Esophagus squamous epithelium (tissue), 5 donors: ENCODE results near the gene CECR2. TPM values are rescaled to one million over a fixed set of nuclear protein-coding genes. Genes with fewer than 3 reads are reported as not detected.

Experiments used
- DNase-seq: peaks from one replicate; lab custom pipeline; 2025; lab: John Stamatoyannopoulos, UW
- H3K27ac ChIP-seq, 4 donors: fragments of 200-600 bp; sonication (generic); one replicate each; pipeline ENCODE4 v1.5.1; 2016 to 2019; ENCODE audit warnings: mild to moderate bottlenecking in 1 of 4
- H3K27me3 ChIP-seq, 4 donors: fragments of 200-600 bp; sonication (generic); 1 replicate in 3 of 4; 2 replicates in 1 of 4; pipeline versions ENCODE4 v1.5.1 to v1.6.0; 2017 to 2021; ENCODE audit warnings: antibody characterized with exemption in 1 of 4
- H3K36me3 ChIP-seq, 3 donors: fragments of 200-600 bp; sonication (generic); one replicate each; pipeline ENCODE4 v1.5.1; 2016 to 2019
- H3K4me1 ChIP-seq, 3 donors: fragments of 200-600 bp; sonication (generic); one replicate each; pipeline ENCODE4 v1.5.1; 2017 to 2019
- H3K4me3 ChIP-seq, 4 donors: fragments of 200-600 bp; sonication (generic); 1 replicate in 3 of 4; 2 replicates in 1 of 4; pipeline ENCODE4 v1.5.1; 2016 to 2019; ENCODE audit warnings: mild to moderate bottlenecking in 2 of 4, moderate library complexity in 1 of 4
- H3K9me3 ChIP-seq, 3 donors: fragments of 200-600 bp; sonication (generic); one replicate each; pipeline ENCODE4 v1.5.1; 2016 to 2019
- CTCF ChIP-seq, 6 experiments: fragments of 450-650 bp in 4 of 6; fragments of 200-600 bp in 2 of 6; sonication (generic) in 2 of 6; IDR thresholded peaks; one replicate each; pipeline ENCODE4 v1.5.1; 2016 to 2019; ENCODE audit warnings: antibody characterized with exemption in 6 of 6, mild to moderate bottlenecking in 4 of 6, moderate library complexity in 4 of 6
- POLR2A ChIP-seq, 4 donors: fragments of 450-650 bp; IDR thresholded peaks; one replicate each; pipeline ENCODE4 v1.6.1; 2017; ENCODE audit warnings: antibody characterized with exemption in 4 of 4, mild to moderate bottlenecking in 4 of 4, moderate library complexity in 3 of 4
- WGBS, 2 donors: methylation state at CpG; one replicate each; pipeline ENCODE4 v1.1.5; 2018; 5-methylcytosine and 5-hydroxymethylcytosine counted together
- intact Hi-C: fragments of 100-400 bp; cut with DNase I; formaldehyde crosslinking; loops from one replicate; pipeline ENCODE4 v1.15.0; 2022
- total RNA-seq, 4 donors: library from RNA; depleted of rRNA; stranded (reverse); fragments of >200 nt; gene quantifications; one replicate each; pipeline ENCODE4 v1.1.0, GENCODE V29; 2016
- donor health status: DM: yes; HTN: yes; CAD: no.

The CECR2 gene
- total RNA-seq, 4 donors from 2014 or later, result 0.13 to 0.57 (median 0.26) TPM

- H3K4me1 ChIP-seq, result no peaks in the 10 kb centered on the region
- no peak overlapping the region for H3K27ac ChIP-seq
- no peaks in the 10 kb centered on the region for H3K36me3 ChIP-seq
- H3K27me3 ChIP-seq, result no peaks in the 10 kb centered on the region
- intact Hi-C loops, result no loop called here
- no peak for DNase-seq
- H3K4me3 ChIP-seq, result no peak overlapping the region
- WGBS, 2 donors, result 53 to 60% methylated on average over 4 to 6 of the region's 6 CpGs
- H3K9me3 ChIP-seq, result no peaks in the 10 kb centered on the region
- TF ChIP-seq POLR2A (IDR thresholded peaks at IDR 0.05) (no peak), CTCF (IDR thresholded peaks at IDR 0.05) (no peak)
Observed at GRCh38 chr22:17489101-17489500, 119.8 kb downstream of the CECR2 start.

- no peaks in the 10 kb centered on the region for H3K27me3 ChIP-seq
- DNase-seq, result no peak
- 80% methylated on average over 9 of the region's 9 CpGs for WGBS, 2 donors
- no peak overlapping the region for H3K4me3 ChIP-seq
- TF ChIP-seq POLR2A (IDR thresholded peaks at IDR 0.05) (no peak), CTCF (IDR thresholded peaks at IDR 0.05) (no peak)
- intact Hi-C loops, result no loop called here
- H3K4me1 ChIP-seq, result no peaks in the 10 kb centered on the region
- no peaks in the 10 kb centered on the region for H3K36me3 ChIP-seq
- no peak overlapping the region for H3K27ac ChIP-seq
- H3K9me3 ChIP-seq, result no peaks in the 10 kb centered on the region
Observed at GRCh38 chr22:17491090-17491640, 121.9 kb downstream of the CECR2 start.

GRCh38 chr22:17492247-17492646, 123.0 kb downstream of the CECR2 start:
- intact Hi-C loops, result no loop called here
- WGBS, 2 donors, result 58 to 62% methylated on average over 3 of the region's 3 CpGs

GRCh38 chr22:17493419-17493981, 124.2 kb downstream of the CECR2 start:
- WGBS, 2 donors, result 89 to 95% methylated on average over 3 of the region's 3 CpGs
- intact Hi-C loops, result no loop called here
- Histone ChIP-seq H3K4me3 (no peak overlapping the region), H3K27ac (no peak overlapping the region), H3K36me3 (no peaks in the 10 kb centered on the region), H3K4me1 (no peaks in the 10 kb centered on the region), H3K9me3 (no peaks in the 10 kb centered on the region), H3K27me3 (no peaks in the 10 kb centered on the region)
- TF ChIP-seq POLR2A (IDR thresholded peaks at IDR 0.05), result no peak
- no peak for TF ChIP-seq CTCF (IDR thresholded peaks at IDR 0.05)
- DNase-seq, result no peak

More at GRCh38 chr22:17492247-17492646, 123.0 kb downstream of the CECR2 start:
- no peaks in the 10 kb centered on the region for H3K27me3 ChIP-seq
- no peak overlapping the region for H3K27ac ChIP-seq
- no peak for DNase-seq
- no peaks in the 10 kb centered on the region for H3K36me3 ChIP-seq
- H3K4me3 ChIP-seq, result no peak overlapping the region
- no peak for TF ChIP-seq CTCF (IDR thresholded peaks at IDR 0.05)
- TF ChIP-seq POLR2A (IDR thresholded peaks at IDR 0.05), result no peak
- no peaks in the 10 kb centered on the region for H3K4me1 ChIP-seq
- H3K9me3 ChIP-seq, result no peaks in the 10 kb centered on the region

- Histone ChIP-seq H3K27me3 (peaks cover 0 to 5% (median 0%) of the 10 kb centered on the region in 4 donors), H3K36me3 (no peaks in the 10 kb centered on the region), H3K27ac (no peak overlapping the region), H3K9me3 (no peaks in the 10 kb centered on the region), H3K4me1 (no peaks in the 10 kb centered on the region), H3K4me3 (no peak overlapping the region)
- TF ChIP-seq POLR2A (IDR thresholded peaks at IDR 0.05), result no peak
- no peak for TF ChIP-seq CTCF (IDR thresholded peaks at IDR 0.05)
- no peak for DNase-seq
- WGBS, 2 donors, result 59 to 82% methylated on average over 5 of the region's 5 CpGs
- intact Hi-C loops, result loop anchor here (5.0 kb wide), 1 partner anchor 315 kb away; no protein-coding TSS in a partner anchor
Observed at GRCh38 chr22:17496841-17497240, 127.6 kb downstream of the CECR2 start.
